Kidney epithelial cell (primary cell): ENCODE measurements around the gene RSF1. TPM values are rescaled to one million over a fixed set of nuclear protein-coding genes. Genes with fewer than 3 reads are reported as not detected.

ENCODE experiments used
- DNase-seq: peaks from one replicate; pipeline ENCODE4 v3.0.0-alpha.2; 2010; ENCODE audit warnings: low read depth
- H3K27me3 ChIP-seq: 2 replicates; pipeline ENCODE4 v1.6.0; 2011; ENCODE audit warnings: low read length; ENCODE audit not compliant: control insufficient read depth, insufficient read depth
- H3K36me3 ChIP-seq: 2 replicates; pipeline ENCODE4 v1.5.1; 2011; ENCODE audit warnings: low read length; ENCODE audit not compliant: control insufficient read depth, insufficient read depth
- H3K4me3 ChIP-seq: 2 replicates; pipeline ENCODE4 v1.5.1; 2011; ENCODE audit warnings: low read depth, mild to moderate bottlenecking, control low read depth, low read length
- CTCF ChIP-seq: IDR thresholded peaks from 2 replicates; pipeline ENCODE4 v1.5.1; 2011; ENCODE audit warnings: mild to moderate bottlenecking, moderate library complexity, low read length, control low read depth, inconsistent platforms; ENCODE audit not compliant: insufficient read depth, poor library complexity, severe bottlenecking
- total RNA-seq: library from RNA; depleted of rRNA; stranded (reverse); fragments of >200 nt; gene quantifications from 2 replicates; pipeline ENCODE4 v1.2.3, GENCODE V29; 2015

Gene RSF1
- total RNA-seq, 1 donor from 2014 or later = 27.5 TPM

DNA sequence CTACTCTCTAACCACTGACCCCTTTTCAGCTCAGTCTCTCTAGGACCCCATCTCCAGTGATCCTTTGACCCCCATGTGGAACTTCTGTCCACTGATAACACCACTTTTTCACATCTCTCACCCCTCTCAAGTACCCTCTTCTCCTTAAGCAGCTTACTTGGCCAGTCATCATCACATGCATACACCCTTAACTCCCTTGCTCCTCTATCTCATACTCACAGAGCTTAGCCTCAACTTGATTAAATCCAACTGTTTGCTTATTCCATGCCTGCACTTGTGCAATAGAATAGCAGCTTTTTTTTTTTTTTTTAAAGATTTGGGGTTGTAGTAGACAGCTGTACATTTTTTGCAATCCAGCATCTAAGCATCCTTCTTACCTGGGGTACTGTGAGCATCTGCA lies 208.6 kb downstream of the RSF1 start:
- no peak overlapping the region for H3K4me3 ChIP-seq
- TF ChIP-seq CTCF = no peak
- no peaks in the 10 kb centered on the region for H3K36me3 ChIP-seq

More for the DNA sequence above, 208.6 kb downstream of the RSF1 start:
- DNase-seq = no peak
- no peaks in the 10 kb centered on the region for H3K27me3 ChIP-seq

Other genes starting within 250 kb of the RSF1 start
- 0.75 and 1.7 TPM in 2 replicates for gene AQP11, start 230.8 kb downstream of the RSF1 start, total RNA-seq
- gene CLNS1A, start 182.9 kb downstream of the RSF1 start, total RNA-seq = 75.3 and 115 TPM in 2 replicates
- 12.4 and 16.1 TPM in 2 replicates for gene AAMDC, start 422 bp upstream of the RSF1 start, total RNA-seq
- 22.8 and 32.5 TPM in 2 replicates for gene INTS4, start 173.9 kb upstream of the RSF1 start, total RNA-seq
- 6.2 and 6.7 TPM in 2 replicates for gene KCTD14, start 202.6 kb upstream of the RSF1 start, total RNA-seq
- not detected in 2 replicates for gene THRSP, start 243.1 kb upstream of the RSF1 start, total RNA-seq